GM20431 (cell line): ENCODE results near the gene B4GALNT4.
"Not testable (repeated sequence)": the region's sequence is repeated elsewhere in the genome, so short reads cannot be mapped to it uniquely, and the experiment has no call there.

Source experiments
- in situ Hi-C: fragments of 300-500 bp; cut with MseI, MboI; formaldehyde crosslinking; loops from one replicate; pipeline ENCODE4 v1.15.0; 2020; ENCODE audit warnings: low sequenced_read_pairs; ENCODE audit not compliant: unreplicated experiment

Gene B4GALNT4

DNA sequence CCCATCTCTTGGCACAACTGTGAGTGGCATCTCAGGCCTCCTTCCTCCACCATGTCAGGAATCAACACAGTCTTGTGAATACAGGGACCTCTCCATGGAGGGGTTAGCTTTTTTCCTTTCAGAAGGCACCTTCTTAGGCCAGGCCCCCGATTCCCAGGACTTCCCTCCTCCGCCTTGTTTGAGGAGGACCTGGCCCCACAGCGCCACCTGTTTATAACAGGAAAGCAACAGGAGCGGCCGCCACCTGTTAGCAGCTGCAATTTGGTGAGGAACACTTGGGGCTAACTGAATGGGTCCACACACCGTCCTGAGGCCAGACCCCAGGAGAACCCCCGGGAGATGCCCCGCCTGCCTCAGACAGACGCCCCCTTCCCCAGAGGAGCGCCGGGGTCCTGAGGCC, 20.9 kb downstream of the B4GALNT4 start:
- in situ Hi-C loops = no loop called here

DNA sequence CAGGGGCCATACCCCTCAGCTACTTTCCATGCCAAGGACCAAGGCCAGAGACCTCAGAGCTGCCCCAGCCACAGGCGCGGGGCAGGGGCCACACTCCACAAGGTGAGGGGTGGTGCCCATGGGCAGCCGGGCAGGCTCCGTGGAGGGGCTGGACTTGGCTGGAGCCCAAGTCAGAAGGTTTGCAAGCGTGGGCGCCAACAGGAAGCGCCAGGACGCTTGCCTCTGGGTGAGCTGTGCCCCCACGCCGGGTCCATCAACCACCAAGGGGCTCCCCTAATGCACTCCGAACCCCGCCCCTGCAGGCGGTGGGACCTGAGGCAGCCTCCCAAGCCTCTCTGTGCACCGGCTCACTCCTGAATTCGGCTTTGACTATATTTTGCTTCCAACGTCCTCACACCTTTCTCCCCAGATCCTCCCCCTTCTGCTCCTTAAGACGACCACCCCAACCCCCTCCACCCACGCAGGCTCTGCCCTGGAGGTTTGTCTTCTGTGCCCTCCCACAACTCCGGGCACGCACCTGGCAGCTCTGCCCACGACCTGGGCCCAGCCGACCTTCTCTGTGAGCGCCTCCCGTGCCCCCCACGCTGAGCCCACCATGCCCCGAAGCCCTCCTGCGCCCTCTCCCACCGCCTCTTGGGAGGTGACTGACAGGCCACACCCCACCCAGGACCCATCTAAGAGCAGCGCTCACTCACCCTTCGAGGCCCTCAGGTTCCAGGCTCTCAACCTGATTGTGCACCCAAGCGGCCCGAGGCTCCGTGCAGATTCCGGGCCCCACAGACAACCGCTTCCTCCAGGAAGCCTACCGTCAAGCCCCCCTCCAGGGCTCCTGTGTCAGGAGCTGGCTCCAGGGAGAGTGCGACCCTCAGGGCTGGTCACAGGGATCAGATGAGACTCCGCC, 22.1 kb downstream of the B4GALNT4 start:
- in situ Hi-C loops = no loop called here

DNA sequence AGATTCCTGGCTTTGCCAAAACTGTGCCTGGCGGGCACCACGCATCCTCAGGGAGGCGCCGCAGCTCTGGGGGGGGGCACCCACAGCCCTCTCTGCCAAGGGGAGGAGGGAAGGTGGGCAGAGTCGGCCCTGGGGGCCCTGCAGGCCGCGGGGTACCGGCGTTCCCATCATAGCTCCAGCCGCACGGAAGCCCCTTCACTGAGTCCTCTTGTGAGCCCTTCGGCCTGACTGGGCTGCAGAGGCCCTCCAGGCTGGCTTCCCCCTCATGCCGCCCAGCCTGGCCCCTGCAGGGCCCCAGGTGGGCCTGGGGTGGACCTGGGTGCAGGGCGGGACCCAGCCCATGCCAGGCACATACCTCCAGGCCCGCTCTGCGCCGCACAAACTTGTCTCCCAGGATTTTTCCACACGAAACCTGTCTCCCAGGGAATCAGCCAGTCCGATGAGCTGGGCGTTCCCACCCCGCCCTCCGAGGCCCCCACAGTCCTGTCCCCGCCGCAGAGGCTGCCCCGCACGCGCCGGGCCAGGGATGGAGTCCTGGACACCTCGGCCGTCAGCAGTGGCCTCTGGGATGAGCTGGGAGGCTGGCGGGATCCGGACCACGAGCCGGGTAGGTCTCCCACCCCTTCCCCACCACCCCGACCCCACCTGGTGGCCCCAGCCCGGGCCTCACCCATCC, 22.9 kb downstream of the B4GALNT4 start:
- in situ Hi-C loops = no loop called here

DNA sequence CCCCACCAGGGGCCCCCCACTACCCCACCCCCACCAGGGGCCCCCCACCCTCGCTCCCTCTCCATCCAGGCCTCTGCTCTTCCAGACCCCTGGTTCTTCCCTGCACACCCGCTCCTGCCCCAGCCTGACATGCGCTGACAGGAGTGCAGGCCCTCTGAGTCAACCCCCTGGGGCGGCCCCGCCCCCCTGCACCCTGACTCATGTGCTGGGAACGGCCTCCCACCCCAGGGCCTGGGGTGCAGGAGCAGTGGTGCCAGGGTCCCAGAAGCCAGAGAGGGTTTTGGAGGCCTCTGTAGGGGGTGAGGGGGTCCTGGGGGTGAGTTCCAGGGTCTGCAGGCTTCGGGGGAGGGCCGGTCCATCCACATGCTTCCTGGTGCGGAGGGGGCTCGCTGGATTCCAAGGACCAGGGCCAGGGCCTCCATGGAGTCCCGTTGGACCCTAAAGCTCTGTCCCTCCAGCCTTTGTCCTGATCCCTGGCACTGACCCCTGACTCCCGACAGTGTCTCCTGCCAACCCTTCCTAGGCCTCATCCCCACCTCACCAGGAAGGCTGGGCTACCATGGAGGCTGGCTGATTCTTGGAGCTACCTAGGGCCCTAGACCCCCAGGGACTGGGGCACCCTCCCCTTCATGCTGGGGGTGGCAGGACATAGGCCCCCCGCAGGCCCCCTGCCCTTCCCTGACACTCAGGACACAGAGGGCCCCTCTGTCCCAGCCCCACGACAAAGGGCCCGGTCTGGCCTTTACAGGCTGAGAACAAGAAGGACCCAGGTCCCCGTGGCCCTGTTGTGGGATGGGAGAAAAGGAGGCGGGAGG, 24.1 kb downstream of the B4GALNT4 start:
- in situ Hi-C loops = no loop called here

DNA sequence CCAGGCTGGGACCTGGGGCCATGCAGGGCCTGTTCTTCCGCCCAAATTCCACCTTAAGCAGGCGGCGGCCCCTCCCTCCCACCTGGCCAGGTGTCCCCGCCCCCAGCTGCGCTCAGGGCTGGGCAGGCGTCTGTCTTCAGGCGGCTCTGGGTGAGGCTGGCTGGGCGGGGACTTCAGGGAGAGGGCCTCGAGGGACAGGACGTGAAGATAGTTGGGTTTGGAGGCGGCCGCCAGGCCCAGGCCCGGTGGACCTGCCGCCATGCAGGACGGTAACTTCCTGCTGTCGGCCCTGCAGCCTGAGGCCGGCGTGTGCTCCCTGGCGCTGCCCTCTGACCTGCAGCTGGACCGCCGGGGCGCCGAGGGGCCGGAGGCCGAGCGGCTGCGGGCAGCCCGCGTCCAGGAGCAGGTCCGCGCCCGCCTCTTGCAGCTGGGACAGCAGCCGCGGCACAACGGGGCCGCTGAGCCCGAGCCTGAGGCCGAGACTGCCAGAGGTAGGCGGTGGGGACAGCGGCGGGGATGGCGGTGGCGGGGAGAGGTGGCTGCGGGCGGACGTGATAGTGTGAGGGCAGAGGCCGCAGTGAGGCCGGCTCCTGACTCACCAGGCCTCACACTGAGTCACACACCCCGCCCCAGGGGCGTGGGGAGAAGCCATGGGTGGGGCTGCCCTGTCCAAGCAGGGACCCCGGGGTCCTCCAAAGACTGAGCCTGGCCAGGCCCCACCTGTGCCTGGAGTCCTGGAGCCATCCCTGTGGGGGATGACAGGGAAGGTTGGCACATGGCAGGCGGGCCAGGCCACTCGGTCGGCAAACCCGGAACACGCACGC, 24.9 kb downstream of the B4GALNT4 start, which contains the start of gene PKP3:
Gene PKP3, plus strand, starts transcription at position 176 of the 824 bp plus-strand sequence. Its CDS starts 84 bp downstream, at position 260.
- in situ Hi-C loops = no loop called here

DNA sequence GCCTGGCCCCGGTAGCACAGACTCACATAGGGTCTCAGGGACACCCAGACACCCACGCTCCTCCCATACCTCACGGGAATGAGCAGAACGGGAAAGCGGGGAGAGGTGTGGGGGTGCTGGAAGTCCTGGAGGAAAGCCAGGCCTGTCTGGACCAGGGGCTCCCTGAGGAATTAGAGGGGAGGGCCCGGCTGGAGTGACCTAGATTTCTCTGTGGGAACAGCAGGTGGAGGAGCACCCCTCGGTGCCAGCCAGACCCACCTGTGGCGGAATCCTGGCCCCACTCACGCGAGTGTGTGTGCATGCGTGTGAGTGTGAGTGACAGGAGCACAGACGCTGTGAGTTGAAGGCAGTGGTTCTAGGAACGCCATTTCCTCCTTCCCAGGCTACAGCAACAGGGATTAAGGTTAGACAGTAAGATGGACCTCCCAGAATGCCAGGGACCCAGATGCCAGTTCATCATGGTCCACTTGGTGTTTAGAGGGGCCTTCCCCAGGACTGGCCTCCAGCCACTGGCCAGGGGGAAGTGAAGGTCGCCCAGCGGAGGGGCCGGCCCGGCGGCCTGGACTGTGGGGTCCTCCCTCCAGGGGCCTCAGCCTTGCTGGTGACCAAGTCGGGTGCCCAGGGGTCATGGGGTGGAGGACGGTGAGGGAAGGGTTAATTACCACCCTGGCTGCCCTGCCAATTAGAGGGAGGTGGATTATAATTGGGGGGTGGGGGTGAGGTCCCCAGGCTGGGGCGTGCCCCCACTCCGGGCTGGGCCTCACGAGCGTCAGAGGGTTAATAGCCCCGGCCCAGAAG, 25.8 kb downstream of the B4GALNT4 start:
- in situ Hi-C loops = no loop called here

DNA sequence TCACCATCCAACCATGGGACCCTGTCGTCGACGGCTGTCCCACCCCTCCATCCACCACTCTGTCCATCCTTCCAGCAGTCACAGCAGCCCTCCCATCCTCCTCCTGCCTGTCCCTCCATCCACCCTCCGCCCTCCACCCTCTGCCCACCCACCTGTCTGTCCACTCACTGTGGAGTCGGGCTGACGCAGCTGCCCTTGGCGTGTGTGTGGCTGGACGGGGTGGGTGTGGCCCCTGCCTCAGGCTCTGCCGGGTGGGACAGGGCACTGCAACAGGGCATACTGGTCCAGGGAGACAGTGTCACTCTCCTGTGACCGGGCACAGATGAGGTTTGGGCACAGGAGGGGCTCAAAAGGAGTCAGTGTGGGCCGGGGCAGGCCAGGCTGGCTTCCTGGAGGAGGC, 26.6 kb downstream of the B4GALNT4 start:
- in situ Hi-C loops = no loop called here

DNA sequence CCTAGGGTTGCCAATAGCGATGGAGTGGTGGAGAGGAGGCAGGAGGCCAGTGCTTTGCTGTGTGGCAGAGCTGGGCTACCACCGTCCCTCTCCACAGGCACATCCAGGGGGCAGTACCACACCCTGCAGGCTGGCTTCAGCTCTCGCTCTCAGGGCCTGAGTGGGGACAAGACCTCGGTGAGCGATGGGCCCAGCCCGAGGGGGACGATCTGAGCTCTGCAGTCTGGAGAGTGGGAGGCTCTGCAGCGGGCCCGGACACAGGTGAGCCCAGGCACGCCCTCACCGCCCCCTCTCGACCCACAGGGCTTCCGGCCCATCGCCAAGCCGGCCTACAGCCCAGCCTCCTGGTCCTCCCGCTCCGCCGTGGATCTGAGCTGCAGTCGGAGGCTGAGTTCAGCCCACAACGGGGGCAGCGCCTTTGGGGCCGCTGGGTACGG, 27.2 kb downstream of the B4GALNT4 start:
- in situ Hi-C loops = no loop called here

DNA sequence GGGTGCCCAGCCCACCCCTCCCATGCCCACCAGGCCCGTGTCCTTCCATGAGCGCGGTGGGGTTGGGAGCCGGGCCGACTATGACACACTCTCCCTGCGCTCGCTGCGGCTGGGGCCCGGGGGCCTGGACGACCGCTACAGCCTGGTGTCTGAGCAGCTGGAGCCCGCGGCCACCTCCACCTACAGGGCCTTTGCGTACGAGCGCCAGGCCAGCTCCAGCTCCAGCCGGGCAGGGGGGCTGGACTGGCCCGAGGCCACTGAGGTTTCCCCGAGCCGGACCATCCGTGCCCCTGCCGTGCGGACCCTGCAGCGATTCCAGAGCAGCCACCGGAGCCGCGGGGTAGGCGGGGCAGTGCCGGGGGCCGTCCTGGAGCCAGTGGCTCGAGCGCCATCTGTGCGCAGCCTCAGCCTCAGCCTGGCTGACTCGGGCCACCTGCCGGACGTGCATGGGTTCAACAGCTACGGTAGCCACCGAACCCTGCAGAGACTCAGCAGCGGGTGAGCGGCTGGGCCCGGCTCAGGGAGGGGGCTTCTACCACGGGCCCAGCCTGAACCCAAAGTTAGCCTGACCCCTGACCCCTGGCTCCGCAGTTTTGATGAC, 27.7 kb downstream of the B4GALNT4 start:
- in situ Hi-C loops = no loop called here

DNA sequence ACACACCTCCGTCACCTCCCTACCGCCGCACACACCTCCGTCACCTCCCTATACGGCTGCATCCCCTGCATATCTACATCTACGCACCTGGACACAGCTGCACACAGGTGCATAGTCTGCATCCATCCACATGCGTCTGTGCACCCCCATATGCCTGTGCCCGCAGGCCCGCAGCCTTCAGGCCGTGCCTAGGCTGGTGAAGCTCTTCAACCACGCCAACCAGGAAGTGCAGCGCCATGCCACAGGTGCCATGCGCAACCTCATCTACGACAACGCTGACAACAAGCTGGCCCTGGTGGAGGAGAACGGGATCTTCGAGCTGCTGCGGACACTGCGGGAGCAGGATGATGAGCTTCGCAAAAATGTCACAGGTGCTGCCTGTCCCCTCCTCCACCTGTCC, 29.5 kb downstream of the B4GALNT4 start:
- in situ Hi-C loops = no loop called here

DNA sequence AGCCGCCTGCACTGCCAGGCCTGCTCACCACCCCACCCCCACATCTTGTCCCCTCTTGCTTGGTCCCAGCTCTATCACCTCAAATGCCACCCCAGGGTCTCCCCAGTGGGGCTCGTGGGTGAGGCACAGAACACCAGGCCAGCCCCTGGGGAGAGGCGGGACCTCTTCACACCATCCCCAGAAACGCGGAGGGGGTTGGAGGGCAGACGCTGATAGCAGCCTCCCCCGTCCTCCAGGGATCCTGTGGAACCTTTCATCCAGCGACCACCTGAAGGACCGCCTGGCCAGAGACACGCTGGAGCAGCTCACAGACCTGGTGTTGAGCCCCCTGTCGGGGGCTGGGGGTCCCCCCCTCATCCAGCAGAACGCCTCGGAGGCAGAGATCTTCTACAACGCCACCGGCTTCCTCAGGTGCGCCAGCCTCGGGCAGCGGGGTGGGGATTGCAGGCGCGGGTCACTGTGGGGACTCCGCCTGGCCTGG, 30.5 kb downstream of the B4GALNT4 start:
- in situ Hi-C loops = no loop called here

DNA sequence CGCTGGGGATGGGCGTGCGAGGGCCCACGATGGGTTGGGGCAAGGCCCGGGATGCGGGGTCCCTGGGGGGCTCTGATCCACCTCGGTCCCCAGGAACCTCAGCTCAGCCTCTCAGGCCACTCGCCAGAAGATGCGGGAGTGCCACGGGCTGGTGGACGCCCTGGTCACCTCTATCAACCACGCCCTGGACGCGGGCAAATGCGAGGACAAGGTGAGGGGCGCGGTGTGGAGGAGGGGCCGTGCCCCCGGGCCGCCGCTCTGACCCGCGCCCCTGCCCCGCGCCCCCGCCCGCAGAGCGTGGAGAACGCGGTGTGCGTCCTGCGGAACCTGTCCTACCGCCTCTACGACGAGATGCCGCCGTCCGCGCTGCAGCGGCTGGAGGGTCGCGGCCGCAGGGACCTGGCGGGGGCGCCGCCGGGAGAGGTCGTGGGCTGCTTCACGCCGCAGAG, 31.0 kb downstream of the B4GALNT4 start:
- in situ Hi-C loops = no loop called here

DNA sequence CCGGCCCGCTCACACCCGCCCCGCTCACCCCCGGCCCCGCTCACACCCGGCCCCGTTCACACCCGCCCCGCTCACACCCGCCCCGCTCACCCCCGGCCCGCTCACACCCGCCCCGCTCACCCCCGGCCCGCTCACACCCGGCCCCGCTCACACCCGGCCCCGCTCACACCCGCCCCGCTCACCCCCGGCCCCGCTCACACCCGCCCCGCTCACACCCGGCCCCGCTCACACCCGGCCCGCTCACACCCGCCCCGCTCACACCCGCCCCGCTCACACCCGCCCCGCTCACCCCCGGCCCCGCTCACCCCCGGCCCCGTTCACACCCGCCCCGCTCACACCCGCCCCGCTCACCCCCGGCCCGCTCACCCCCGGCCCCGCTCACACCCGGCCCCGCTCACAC, 31.9 kb downstream of the B4GALNT4 start:
- in situ Hi-C loops = not testable (repeated sequence)

DNA sequence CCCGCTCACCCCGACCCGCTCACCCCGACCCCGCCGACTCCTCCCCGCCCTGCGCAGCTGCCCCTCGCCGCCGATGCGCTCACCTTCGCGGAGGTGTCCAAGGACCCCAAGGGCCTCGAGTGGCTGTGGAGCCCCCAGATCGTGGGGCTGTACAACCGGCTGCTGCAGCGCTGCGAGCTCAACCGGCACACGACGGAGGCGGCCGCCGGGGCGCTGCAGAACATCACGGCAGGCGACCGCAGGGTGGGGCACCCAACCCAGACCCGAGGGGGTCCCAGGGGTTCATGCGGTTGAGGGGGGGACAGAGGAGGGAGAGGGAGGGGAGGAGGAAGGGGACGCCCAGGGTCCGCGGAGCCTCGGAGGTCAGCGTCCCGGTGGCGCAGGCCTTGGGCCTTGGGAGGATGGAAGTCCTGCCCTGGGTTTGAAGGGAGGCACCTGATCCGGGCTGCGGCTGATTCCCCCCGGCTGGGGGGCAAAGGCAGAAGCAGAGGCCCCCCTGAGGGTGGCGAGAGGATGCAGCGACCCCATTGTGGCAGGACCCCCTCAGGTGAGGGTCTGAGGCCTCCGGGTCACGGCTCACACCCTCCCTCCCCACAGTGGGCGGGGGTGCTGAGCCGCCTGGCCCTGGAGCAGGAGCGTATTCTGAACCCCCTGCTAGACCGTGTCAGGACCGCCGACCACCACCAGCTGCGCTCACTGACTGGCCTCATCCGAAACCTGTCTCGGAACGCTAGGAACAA, 33.9 kb downstream of the B4GALNT4 start:
- in situ Hi-C loops = no loop called here

DNA sequence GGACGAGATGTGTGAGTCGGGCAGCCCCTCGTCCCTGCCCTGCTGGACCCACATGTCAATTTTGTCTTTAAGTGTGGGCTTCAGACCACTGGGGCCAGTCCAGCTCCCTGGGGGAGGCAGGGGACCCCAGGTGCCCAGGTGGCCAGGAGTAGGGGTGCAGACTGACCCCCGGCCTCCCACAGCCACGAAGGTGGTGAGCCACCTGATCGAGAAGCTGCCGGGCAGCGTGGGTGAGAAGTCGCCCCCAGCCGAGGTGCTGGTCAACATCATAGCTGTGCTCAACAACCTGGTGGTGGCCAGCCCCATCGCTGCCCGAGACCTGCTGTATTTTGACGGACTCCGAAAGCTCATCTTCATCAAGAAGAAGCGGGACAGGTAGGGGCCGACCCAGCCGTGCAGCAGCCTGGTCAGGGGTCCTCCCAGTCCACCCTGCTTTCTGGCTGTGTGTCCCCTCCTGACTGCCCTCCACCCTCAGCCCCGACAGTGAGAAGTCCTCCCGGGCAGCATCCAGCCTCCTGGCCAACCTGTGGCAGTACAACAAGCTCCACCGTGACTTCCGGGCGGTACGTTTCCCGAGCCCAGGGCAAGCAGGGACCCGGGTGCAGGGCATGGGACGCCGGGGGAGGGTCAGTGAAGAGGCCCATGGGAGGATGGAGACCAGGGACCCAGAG, 34.6 kb downstream of the B4GALNT4 start:
- in situ Hi-C loops = no loop called here

DNA sequence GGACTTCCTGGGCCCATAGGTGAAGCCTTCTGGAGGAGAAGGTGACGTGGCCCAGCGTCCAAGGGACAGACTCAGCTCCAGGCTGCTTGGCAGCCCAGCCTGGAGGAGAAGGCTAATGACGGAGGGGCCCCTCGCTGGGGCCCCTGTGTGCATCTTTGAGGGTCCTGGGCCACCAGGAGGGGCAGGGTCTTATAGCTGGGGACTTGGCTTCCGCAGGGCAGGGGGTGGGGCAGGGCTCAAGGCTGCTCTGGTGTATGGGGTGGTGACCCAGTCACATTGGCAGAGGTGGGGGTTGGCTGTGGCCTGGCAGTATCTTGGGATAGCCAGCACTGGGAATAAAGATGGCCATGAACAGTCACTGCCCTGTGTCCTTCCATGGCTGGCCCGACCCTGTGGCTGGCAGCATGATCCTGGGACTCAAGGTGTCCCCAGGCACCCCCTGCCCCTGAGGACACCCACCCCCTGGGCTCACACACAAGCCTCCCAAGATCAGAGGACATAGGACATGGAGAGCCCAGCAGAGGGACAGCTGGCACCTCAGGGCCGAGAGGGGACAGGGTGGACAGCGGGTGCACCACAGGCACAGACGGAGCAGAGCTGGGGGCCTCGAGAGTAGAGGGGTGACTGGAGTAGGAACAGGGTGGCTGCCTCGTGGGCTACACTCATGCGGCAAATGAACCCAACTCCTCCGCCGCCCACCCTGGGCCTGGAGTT, 35.4 kb downstream of the B4GALNT4 start:
- in situ Hi-C loops = no loop called here
